Stimulated activated CD4-positive, alpha-beta T cell treated with anti-CD3 and anti-CD28 coated beads, TNF-alpha, amount 100 ng/mL, for 1 hour (primary cell): Measurements from ENCODE around the gene C16orf46.

Experiments used
- DNase-seq, 3 donors: peaks; one replicate each; pipeline ENCODE4 v3.0.0-alpha.2; 2020; ENCODE audit warnings: low read depth in 3 of 3, low spot score in 1 of 3

C16orf46 gene

GRCh38 chr16:81076566-81077075 is 417 bp downstream of the C16orf46 start:
- DNase-seq = peak; percentile 74 to 96 (median 88)

- DNase-seq = no peak
Measured at GRCh38 chr16:81073560-81074330, 3.3 kb downstream of the C16orf46 start.

DNA sequence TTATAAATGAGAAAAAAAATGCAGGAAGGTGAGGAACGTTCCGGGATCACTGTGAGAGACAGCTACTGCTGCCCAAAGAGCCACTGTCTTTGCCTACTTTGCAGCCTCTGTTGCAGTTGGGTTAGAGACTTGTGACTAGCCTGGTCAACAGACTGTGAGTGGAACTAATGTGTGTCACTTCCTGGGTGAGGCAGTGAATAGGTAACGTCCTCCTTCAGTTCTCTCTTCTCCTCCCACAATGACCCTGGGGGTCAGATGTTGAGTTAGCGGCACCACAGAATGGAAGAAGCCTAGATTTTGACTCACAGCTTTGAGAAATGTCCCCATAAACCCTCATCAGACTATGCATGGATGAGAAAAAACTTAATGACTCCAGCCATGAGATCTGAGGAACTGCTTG is 5.2 kb downstream of the C16orf46 start:
- no peak for DNase-seq

GRCh38 chr16:81070979-81071378 is 6.1 kb downstream of the C16orf46 start:
- no peak for DNase-seq

DNA sequence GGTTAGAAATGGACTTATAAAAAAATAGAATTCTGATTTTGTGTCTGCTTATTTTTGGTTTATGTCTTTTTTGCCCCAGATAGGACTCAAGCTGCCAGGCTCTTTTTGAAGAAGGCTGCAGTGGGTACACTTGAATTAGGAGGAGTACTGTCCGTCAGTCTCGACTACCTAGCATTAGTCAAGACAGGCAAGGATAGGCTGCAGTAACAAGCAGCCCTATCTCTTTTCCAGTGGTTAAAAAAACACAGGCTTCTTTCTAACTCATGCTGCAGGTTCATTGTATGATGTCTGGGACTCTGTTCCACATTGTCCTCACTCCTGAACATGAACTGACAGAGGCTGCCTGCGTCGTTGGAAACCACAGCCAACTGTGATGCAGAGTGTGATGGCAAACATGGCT is 8.0 kb downstream of the C16orf46 start:
- DNase-seq = no peak

DNA sequence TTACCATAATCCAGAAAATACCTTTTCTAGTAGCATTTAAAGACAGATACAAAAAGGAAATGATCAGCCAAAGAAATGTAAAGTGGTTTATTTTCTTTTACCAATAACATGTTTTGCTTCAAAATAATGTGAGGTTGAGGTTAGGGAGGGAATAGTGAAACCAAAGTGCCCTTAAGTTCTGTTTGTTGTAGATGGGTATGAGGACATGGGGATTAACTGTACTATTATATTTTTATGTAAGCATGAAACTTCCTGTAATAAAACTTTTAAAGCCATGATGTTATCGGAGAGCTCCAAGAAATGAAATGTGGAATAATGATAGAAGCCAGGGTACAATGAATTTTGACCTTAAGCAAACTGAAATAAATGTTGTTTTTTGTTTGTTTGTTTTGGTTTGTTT is 9.9 kb downstream of the C16orf46 start:
- DNase-seq = no peak

DNA sequence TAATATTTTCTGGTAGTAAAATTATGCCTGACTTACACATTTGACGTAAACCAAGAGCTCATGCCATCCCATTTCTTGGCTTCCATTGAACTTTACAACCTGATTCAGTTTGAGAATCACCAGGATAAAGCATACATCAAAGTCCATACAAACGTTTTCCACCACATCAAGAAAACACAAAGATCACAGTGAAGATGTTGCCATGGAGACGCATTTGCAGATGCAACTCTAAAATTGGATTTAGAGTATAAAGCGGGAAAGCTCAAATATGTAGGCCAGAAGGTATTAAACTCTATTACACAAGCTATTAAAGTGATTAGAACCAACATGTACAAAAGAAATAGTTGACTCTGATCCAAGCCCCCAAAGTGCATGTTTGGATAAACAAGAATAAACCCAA is 10.4 kb downstream of the C16orf46 start:
- no peak for DNase-seq

DNA sequence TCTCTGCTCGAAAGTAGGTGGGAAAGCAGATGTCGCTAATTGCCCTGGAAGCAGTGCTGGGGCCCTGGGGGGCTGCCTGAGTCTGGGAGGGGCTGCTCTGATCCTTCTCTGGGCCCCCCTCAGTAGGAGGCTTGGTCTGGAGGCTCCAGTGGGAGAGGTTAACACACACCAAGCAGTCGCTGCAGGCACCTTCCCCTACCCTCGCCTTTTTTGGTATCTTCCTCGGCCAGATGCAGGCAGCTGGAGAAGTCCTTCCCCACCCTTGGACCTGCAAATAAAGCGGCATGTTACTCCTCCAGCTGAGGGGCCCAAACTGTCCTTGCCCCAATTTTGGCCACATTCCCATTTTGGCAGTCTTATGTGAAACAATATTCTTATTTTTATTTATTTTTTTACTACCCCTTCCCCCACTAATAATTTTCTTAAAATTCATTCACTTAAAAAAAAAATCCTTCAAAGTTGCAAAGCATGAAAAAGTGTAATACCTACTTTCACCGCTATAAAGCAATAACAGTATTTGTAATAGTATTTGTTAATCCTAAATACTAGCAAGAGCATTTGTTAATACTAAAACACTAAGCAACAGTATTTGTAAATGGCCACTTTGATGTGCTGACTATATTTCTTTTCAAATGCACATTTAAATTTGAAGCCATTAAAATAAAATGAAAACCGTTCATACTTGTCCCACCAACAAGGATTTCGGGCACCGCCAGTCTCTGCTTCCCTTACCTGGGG is 15.0 kb downstream of the C16orf46 start:
- no peak for DNase-seq

GRCh38 chr16:81061307-81061640 is 15.8 kb downstream of the C16orf46 start:
- no peak for DNase-seq

DNA sequence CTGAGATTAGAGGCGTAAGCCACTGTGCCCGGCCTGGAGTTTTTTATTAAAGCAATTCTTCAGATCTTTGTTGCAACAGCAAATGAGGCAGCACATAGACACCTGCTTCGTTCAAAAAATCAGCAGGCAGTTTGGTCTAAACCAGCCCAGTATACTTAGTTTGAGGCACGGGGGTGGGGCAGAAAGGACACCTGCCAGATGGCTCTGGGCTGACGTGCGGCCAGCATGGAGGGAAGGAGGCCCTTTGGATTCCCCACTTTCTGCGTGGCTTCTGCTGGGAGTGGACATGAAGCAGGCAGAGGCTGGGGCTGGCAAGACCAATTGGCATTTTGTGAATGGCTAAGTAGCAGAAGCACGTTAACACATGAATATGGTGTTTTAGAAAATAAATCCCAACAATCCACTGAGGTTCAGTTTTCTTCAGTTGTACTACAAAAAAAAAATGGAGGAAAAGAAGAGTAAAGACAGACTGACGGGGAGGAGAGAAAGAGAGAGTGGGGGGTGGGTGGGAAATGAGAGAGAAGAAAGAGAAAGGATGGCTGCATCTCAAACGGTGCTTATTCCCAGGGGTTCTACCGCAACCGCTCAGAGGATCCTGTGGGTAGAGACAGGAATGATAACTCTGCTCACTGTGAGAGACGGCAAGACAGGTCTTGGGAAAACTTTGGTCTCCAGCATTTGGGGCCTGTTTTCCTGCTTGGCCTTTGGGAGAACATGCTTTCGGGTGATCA is 16.3 kb downstream of the C16orf46 start:
- DNase-seq = no peak

- no peak for DNase-seq
Measured at GRCh38 chr16:81053761-81054160, 23.3 kb downstream of the C16orf46 start.

DNA sequence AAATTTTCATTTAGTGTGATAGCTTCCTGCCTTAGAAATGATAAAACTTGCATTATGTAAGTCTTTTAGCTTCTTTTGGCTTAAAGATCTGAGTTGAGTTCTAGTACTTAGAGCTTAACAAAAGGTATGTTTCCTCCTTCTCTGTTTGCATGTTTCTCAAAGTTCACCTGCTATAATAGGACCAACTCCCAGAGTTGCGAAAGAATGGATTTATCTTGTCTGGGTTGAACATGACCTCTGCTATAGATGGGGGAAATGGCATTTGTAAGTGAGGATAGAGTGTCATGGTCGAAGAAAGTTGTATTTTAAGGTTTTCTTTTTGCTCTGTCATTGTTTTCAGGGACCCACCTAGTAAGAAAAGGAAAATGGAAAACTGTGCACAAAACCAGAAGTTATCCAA is 34.2 kb downstream of the C16orf46 start:
- no peak for DNase-seq

DNA sequence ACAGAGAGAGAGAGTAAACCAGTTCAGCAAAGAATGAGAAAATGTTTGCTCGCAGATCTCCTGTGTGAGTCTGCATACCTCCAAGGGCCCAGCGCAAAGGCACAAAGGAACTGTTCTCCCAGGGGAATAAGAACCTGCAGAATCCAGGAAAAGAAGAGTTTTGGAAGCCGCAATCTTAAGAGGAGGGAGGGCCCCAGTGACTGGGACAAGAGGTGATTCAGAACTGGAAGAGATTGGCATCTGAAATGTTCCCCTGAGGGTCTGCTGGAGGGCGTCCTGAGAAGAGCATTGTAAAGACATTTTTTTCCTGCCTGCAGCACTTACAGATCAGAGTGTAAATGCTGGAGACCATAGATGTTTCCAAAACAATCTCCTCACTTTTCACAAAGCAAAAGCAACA is 35.3 kb downstream of the C16orf46 start:
- no peak for DNase-seq

- no peak for DNase-seq
Measured at GRCh38 chr16:81040842-81041241, 36.2 kb downstream of the C16orf46 start.

DNA sequence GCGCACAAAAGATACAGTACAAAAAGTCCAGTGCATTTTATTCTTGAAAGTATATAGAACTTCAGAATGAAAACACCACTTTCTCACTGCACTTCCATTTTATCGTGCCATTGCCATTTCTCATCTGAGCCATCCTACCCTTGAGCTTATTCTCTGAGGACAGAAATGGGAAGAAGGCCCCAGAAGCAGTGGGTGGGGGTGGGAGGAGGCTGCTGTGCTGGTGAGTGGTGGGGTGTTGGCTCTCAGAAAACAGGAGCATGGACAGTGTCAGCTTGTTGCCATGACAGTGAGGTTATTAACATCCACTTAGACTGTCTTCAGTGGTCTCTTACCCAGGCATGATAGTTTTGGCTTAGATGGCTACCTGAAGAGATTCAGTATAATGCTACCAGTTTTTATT is 36.9 kb downstream of the C16orf46 start:
- DNase-seq = no peak

- DNase-seq = no peak
Measured at GRCh38 chr16:81036751-81037350, 40.2 kb downstream of the C16orf46 start.

- DNase-seq = peak in 2 of 3 donors; percentile 3 to 10
Measured at GRCh38 chr16:81035975-81036750, 40.9 kb downstream of the C16orf46 start.

- peak; percentile 67 to 84 (median 82) for DNase-seq
Measured at GRCh38 chr16:81035398-81035974, 41.6 kb downstream of the C16orf46 start, which contains the start of gene ATMIN. Gene ATMIN (plus strand): TSS chr16:81035842. CDS start chr16:81035871, 29 bp downstream.

GRCh38 chr16:81029930-81030604 is 47.0 kb downstream of the C16orf46 start:
- no peak for DNase-seq

DNA sequence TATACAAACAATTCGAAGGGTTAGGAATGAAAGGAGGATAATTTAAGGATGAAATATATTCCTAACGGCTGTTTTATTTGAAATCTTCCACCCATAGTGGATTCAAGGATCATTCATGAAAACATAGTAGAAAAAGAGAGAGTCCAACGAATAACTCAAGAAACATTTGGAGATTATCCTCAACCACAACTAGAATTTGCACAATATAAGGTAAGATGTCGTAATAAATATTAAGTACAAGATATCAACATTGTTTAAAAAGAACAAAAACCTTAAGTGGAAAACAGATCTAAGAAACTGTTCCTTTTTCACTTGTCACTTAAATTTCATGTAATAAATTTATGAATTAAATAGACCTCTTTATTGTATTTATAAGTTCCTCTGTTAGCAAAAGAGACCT is 50.6 kb downstream of the C16orf46 start:
- DNase-seq = no peak
